Subcutaneous abdominal adipose tissue (tissue), 5 donors: ENCODE measurements around the gene PCNX3.

ENCODE experiments used
- H3K27ac ChIP-seq: one replicate; pipeline ENCODE4 v1.7.0; 2013; ENCODE audit warnings: low read depth, mild to moderate bottlenecking, inconsistent platforms, low read length, moderate library complexity
- H3K27me3 ChIP-seq, 5 donors: one replicate each; pipeline ENCODE4 v1.7.0; 2013; ENCODE audit warnings: low read length in 5 of 5, inconsistent platforms in 1 of 5; ENCODE audit not compliant: control insufficient read depth in 5 of 5, insufficient read depth in 4 of 5
- H3K36me3 ChIP-seq, 5 donors: one replicate each; pipeline ENCODE4 v1.7.0; 2013; ENCODE audit warnings: low read length in 5 of 5; ENCODE audit not compliant: control insufficient read depth in 5 of 5, insufficient read depth in 5 of 5
- H3K4me1 ChIP-seq, 5 donors: one replicate each; pipeline ENCODE4 v1.7.0; 2013; ENCODE audit warnings: low read length in 5 of 5, mild to moderate bottlenecking in 3 of 5, moderate library complexity in 1 of 5; ENCODE audit not compliant: control insufficient read depth in 5 of 5, insufficient read depth in 5 of 5
- H3K4me3 ChIP-seq, 5 donors: one replicate each; pipeline ENCODE4 v1.7.0; 2013; ENCODE audit warnings: low read length in 5 of 5, low read depth in 1 of 5
- H3K9ac ChIP-seq, 5 donors: one replicate each; pipeline ENCODE4 v1.7.0; 2013; ENCODE audit warnings: low read length in 5 of 5, mild to moderate bottlenecking in 4 of 5, moderate library complexity in 3 of 5
- H3K9me3 ChIP-seq, 5 donors: one replicate each; pipeline ENCODE4 v1.7.0; 2013; ENCODE audit warnings: low read length in 5 of 5; ENCODE audit not compliant: control insufficient read depth in 5 of 5
- donor health status: healthy.
- donor health status: healthy.
- donor health status: healthy.
- donor health status: healthy.
- donor health status: healthy.

Gene PCNX3

GRCh38 chr11:65618763-65619162, 3.2 kb downstream of the PCNX3 start:
- Histone ChIP-seq H3K27ac (no peak overlapping the region), H3K27me3 (no peaks in the 10 kb centered on the region), H3K9me3 (no peaks in the 10 kb centered on the region), H3K36me3 (peaks cover 0 to 65% (median 61%) of the 10 kb centered on the region in 5 donors), H3K9ac (no peak overlapping the region), H3K4me1 (peaks cover 6 to 25% (median 15%) of the 10 kb centered on the region in 5 donors), H3K4me3 (no peak overlapping the region)

- Histone ChIP-seq H3K36me3 (peaks cover 0 to 71% (median 67%) of the 10 kb centered on the region in 5 donors), H3K9ac (no peak overlapping the region)
Observed at GRCh38 chr11:65619281-65619928, 3.8 kb downstream of the PCNX3 start.

DNA sequence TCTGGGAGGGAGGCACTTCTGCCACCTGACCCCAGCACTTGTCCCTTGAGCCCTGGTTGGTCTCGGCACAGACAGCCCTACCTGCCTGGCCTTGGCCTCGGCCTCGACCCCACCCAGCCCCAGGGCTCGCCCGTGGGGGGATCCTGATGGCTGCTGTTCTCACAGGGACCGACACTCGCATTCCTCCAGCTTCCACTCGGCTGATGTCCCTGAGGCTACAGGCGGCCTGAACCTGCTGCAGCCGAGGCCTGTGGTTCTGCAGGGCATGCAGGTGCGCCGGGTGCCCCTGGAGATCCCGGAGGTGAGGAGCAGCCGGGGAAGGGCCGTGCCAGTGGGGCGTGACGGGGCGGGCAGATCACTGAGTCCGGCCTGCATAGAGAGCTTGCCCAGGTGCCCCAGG, 5.1 kb downstream of the PCNX3 start:
- Histone ChIP-seq H3K9ac (no peak overlapping the region), H3K4me1 (peaks cover 6 to 16% (median 15%) of the 10 kb centered on the region in 5 donors), H3K4me3 (no peak overlapping the region), H3K36me3 (peaks cover 0 to 83% (median 80%) of the 10 kb centered on the region in 5 donors), H3K9me3 (no peaks in the 10 kb centered on the region), H3K27ac (no peak overlapping the region), H3K27me3 (no peaks in the 10 kb centered on the region)

More at GRCh38 chr11:65619281-65619928, 3.8 kb downstream of the PCNX3 start:
- Histone ChIP-seq H3K27me3 (no peaks in the 10 kb centered on the region), H3K4me3 (no peak overlapping the region), H3K4me1 (peaks cover 6 to 23% (median 15%) of the 10 kb centered on the region in 5 donors), H3K27ac (no peak overlapping the region), H3K9me3 (no peaks in the 10 kb centered on the region)

- peaks cover 4 to 16% (median 11%) of the 10 kb centered on the region in 5 donors for H3K4me1 ChIP-seq
- H3K27me3 ChIP-seq = no peaks in the 10 kb centered on the region
- peaks cover 0 to 91% (median 87%) of the 10 kb centered on the region in 5 donors for H3K36me3 ChIP-seq
- H3K27ac ChIP-seq = no peak overlapping the region
- H3K9ac ChIP-seq = no peak overlapping the region
- no peaks in the 10 kb centered on the region for H3K9me3 ChIP-seq
- H3K4me3 ChIP-seq = no peak overlapping the region
Observed at GRCh38 chr11:65621460-65621859, 5.9 kb downstream of the PCNX3 start.

DNA sequence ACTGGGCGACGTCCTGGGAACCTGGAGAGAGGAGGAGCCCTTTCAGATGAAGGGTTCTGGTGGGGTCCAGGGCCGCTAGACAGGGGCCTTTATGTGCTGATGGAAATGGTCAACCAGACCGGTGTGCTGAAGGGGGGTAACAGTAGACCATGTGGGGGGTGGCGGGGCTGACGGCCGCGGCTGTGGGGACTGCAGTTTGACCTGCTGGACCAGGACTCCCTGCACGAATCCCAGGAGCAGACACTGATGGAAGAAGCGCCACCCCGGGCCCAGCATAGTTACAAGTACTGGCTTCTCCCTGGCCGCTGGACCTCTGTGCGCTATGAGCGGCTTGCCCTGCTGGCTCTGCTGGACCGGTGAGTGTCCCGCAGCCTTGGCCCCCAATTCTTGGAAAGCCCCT, 6.4 kb downstream of the PCNX3 start:
- Histone ChIP-seq H3K4me3 (no peak overlapping the region), H3K27ac (no peak overlapping the region), H3K9ac (no peak overlapping the region), H3K27me3 (no peaks in the 10 kb centered on the region), H3K9me3 (no peaks in the 10 kb centered on the region), H3K36me3 (peaks cover 0 to 96% (median 91%) of the 10 kb centered on the region in 5 donors), H3K4me1 (peaks cover under 1 to 11% (median 5%) of the 10 kb centered on the region in 5 donors)

- Histone ChIP-seq H3K4me3 (no peak overlapping the region), H3K27me3 (no peaks in the 10 kb centered on the region), H3K9me3 (no peaks in the 10 kb centered on the region), H3K9ac (no peak overlapping the region), H3K4me1 (peaks cover 0 to 5% (median 0%) of the 10 kb centered on the region in 5 donors), H3K36me3 (peaks cover 0 to 96% (median 91%) of the 10 kb centered on the region in 5 donors), H3K27ac (no peak overlapping the region)
Observed at GRCh38 chr11:65623177-65623576, 7.6 kb downstream of the PCNX3 start.

- H3K4me3 ChIP-seq = no peak overlapping the region
- H3K27ac ChIP-seq = no peak overlapping the region
- H3K9ac ChIP-seq = peak overlapping the region in 1 of 5 donors; percentile 9
- H3K4me1 ChIP-seq = peaks cover 0 to 5% (median 0%) of the 10 kb centered on the region in 5 donors
- H3K36me3 ChIP-seq = peaks cover 0 to 96% (median 91%) of the 10 kb centered on the region in 5 donors
- H3K27me3 ChIP-seq = no peaks in the 10 kb centered on the region
- no peaks in the 10 kb centered on the region for H3K9me3 ChIP-seq
Observed at GRCh38 chr11:65623852-65624616, 8.5 kb downstream of the PCNX3 start.

DNA sequence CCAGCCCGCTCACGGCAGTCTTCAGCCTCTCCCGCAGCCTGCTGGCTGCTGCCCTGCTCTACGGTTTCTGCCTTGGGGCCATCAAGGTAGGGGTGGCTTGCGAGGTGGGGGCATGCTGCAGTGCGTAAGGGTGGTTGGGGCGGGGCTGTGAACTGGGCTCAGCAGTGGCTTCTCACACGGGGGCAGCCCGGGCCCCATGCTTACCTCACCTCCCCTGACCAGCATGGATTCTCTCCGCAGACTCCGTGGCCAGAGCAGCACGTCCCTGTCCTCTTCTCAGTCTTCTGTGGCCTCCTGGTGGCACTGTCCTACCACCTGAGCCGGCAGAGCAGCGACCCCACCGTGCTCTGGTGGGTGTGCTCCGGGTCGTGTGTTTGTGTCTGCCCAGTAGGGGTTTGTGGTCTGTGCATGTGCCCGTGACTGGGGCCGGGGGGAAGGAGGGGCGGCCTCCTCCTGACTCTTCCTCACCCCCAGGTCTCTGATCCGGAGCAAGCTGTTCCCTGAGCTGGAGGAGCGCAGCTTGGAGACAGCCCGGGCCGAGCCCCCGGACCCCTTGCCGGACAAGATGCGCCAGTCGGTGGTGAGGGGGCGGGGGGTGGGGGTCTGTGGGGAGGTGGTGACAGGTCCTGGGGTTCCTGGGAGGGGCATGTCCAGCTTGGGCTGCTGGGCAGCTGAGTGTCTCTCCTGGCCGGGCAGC, 9.5 kb downstream of the PCNX3 start:
- peaks cover 0 to 96% (median 91%) of the 10 kb centered on the region in 5 donors for H3K36me3 ChIP-seq
- H3K9me3 ChIP-seq = no peaks in the 10 kb centered on the region
- peaks cover 0 to 5% (median 0%) of the 10 kb centered on the region in 5 donors for H3K4me1 ChIP-seq
- no peak overlapping the region for H3K9ac ChIP-seq
- no peak overlapping the region for H3K27ac ChIP-seq
- H3K4me3 ChIP-seq = no peak overlapping the region
- H3K27me3 ChIP-seq = no peaks in the 10 kb centered on the region

DNA sequence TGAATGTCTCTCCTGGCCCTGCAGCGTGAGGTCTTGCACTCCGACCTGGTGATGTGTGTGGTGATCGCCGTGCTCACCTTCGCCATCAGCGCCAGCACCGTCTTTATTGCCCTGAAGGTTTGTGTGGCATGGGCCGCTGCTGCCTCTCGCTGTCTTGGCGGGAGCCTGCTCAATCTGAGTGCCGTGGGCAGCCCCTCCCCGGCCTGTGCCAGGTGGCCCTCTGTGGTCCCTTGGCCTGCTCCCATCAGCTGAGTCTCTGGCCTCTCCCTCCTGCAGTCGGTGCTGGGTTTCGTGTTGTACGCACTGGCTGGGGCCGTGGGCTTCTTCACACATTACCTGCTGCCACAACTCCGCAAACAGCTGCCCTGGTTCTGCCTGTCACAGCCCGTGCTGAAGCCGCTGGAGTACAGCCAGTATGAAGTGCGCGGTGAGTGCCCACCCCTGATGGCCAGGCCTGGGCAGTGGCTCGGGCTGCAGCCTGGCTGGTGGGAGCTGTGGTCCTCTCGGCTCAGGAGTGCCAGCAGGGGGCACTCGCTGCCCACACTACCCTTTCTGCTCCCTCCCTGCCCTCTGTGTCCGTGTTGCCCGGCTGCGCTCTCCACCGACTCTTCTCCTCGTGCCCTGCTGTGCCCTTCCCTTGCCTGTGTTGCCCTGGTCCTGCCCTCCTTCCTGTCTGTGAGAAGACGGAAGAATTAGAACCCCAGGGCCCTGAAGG, 10.2 kb downstream of the PCNX3 start:
- Histone ChIP-seq H3K27ac (no peak overlapping the region), H3K9ac (no peak overlapping the region), H3K4me3 (no peak overlapping the region), H3K9me3 (no peaks in the 10 kb centered on the region), H3K4me1 (peaks cover 0 to 5% (median 0%) of the 10 kb centered on the region in 5 donors), H3K36me3 (peaks cover 0 to 96% (median 91%) of the 10 kb centered on the region in 5 donors), H3K27me3 (no peaks in the 10 kb centered on the region)
